ENCODE results near the gene PFDN2.

Gene PFDN2

DNA sequence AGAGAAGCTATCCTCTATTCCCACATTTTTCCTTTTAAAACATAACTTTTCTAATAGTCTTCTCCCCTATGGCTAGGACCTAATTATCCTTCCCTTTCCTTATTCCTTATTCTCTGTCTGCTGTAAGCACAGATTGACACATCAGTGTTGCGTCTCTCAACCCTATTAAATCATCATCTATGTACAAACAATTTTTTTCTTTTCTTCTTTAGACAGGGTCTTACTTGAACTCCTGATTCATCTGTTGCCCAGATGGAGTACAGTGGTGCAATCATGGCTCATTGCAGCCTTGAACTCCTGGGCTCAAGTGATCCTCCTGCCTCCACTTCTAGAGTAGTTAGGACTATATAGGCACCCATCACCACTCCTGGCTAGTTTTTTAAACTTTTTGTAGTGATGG, 11.4 kb downstream of the PFDN2 start:
- no peak for DNase-seq (ENCODE audit: low read depth)
- TF ChIP-seq, protein P1, sequence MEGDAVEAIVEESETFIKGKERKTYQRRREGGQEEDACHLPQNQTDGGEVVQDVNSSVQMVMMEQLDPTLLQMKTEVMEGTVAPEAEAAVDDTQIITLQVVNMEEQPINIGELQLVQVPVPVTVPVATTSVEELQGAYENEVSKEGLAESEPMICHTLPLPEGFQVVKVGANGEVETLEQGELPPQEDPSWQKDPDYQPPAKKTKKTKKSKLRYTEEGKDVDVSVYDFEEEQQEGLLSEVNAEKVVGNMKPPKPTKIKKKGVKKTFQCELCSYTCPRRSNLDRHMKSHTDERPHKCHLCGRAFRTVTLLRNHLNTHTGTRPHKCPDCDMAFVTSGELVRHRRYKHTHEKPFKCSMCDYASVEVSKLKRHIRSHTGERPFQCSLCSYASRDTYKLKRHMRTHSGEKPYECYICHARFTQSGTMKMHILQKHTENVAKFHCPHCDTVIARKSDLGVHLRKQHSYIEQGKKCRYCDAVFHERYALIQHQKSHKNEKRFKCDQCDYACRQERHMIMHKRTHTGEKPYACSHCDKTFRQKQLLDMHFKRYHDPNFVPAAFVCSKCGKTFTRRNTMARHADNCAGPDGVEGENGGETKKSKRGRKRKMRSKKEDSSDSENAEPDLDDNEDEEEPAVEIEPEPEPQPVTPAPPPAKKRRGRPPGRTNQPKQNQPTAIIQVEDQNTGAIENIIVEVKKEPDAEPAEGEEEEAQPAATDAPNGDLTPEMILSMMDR (conservative IDR thresholded peaks at IDR 0.05; ENCODE audit: low read length): no peak
- H3K4me3 ChIP-seq (ENCODE audit: low read length): no peak overlapping the region

DNA sequence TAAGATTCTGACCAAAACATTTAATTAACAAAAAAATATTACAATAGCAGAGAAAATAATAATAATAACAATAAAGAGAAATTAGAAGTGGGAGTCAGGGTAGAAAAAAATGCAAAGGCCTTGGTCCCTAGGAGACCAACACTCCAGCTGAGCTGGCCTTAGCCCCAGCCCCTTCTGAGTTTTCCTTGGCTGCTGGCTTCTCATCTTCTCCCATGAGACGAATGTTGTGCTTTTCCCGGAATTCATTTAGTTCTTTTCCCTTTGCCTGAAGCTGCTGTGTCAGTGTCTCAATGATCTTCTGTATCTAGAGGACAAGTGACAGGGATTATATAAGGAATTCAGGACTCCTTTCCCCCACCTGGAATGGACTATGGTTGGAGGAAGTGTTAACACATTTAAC, 17.3 kb downstream of the PFDN2 start:
- H3K4me3 ChIP-seq (ENCODE audit: low read length): no peak overlapping the region
- TF ChIP-seq, protein P1 (conservative IDR thresholded peaks at IDR 0.05; ENCODE audit: low read length): no peak
- no peak for DNase-seq (ENCODE audit: low read depth)

DNA sequence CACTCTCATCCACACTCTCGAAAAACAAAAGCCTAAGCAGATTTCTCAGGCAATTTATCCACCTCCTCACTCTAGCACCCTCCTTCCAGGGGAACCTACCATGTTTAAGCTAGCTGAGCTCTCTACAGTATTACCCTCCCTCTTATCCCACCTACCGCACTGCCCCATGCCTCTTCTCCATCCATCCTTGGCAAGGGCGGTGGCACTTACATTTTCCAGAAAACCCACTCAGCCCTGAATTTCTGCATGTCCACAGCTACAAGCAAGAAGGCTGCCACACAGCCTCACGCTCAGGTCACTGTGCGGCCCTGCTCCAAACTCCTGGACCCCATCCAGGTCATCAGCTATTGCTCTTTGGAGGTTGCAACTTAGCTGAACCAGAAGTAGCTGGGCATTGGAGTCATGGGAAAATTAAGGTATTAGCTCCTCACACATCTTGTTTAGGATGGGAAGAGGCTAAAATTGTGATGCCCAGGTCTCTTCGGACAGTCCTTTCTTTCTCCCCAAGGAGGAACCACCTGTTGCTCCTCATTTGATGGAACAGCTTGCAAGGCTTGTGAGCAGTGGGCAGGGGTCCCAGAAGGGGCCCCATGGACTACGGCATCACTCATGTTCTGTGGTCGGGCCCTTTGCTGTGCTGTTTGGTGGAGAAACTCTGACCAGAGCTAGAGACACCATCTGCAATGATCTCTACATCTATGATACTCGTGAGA, 18.6 kb downstream of the PFDN2 start:
- no peak for DNase-seq (ENCODE audit: low read depth)
- no peak overlapping the region for H3K4me3 ChIP-seq (ENCODE audit: low read length)
- TF ChIP-seq, protein P1 (conservative IDR thresholded peaks at IDR 0.05; ENCODE audit: low read length): no peak

DNA sequence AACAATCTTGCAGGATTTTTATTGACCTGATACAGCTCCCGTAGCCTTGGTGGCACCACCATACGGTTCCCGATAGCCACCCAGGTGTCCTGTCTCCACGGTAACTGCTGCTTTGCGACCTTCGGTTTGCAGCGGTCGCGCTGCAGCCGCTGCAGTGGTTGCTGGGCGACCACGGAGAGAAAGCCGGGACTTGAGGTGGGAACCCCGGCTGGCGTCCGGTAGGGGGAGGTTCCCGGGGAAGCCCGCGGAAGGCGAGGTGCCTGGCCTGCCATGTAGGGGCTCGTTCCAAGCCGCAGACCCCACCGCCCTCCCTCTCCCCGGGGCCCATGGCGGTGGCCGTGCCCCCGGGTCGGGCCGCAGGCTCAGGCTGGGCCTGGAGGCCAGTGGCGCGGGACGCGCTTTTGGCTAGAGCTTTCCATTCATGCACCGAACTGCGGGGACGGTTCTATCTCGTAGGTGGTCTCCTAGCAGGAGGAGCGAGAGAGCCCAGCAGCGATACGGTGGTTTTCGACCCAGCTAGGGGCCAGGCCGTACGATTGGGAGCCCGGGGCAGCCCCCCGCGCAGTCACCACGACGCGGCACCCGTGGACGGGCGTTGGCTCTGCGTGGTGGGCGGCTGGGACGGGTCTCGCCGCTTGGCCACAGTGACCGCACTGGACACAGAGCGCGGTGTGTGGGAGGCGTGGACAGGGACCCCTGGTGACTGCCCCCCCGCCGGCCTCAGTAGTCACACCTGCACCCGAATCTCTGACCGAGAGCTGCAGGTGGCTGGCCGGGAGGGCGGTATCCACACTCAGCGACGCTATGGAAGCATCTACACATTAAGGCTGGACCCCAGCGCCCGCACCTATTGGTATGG, 19.4 kb downstream of the PFDN2 start, which contains the start of gene KLHDC9:
TSS of gene KLHDC9 (plus strand) at position 152 of the 859 bp plus-strand sequence. CDS start at position 327, 175 bp downstream.
- TF ChIP-seq, protein P1 (conservative IDR thresholded peaks at IDR 0.05; ENCODE audit: low read length): no peak
- H3K4me3 ChIP-seq (ENCODE audit: low read length): peak within 1 kb of the TSS; percentile 68
- DNase-seq (ENCODE audit: low read depth): peak; percentile 71

DNA sequence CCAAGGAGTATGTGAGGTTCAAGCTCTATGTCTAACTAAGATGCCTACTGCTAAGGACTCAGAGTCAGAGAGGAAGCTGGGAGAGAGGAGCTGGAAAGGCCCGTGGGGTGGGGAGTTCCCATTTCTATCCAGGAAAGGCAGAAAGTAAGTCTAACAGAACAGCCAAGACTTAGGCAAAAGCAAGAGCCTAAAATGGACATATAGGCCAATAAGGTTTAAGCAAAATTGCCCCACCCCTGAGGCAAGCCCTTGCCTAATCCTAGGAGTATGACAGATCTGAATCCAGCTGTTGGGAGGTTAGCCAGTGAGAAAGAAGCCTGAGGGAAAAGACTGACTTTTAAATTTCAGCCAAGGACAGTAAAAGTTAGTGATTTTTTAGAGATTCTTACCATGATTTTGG, 21.3 kb downstream of the PFDN2 start:
- TF ChIP-seq, protein P1 (conservative IDR thresholded peaks at IDR 0.05; ENCODE audit: low read length): no peak
- no peak overlapping the region for H3K4me3 ChIP-seq (ENCODE audit: low read length)
- peak; percentile 84 for DNase-seq (ENCODE audit: low read depth)

DNA sequence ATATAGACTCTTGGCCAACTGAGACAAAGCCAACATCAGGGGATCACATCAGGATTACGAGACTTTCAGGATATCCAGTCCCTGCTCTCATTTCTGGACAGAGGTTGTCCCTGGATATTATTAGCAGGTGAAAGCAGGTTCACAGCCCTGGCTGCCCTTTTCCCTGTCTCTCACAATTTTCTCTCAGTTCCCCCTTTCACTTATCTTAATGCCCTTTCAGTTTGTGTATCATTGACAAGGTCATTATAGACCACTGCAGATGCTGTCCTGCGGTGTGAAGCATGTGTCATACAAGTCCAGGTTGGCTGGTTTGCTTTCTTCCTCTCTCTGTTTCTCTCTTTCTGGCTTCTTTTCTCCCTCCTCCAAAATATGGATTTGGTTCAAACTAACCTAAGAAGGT, 21.8 kb downstream of the PFDN2 start:
- no peak for DNase-seq (ENCODE audit: low read depth)
- TF ChIP-seq, protein P1 (conservative IDR thresholded peaks at IDR 0.05; ENCODE audit: low read length): no peak
- no peak overlapping the region for H3K4me3 ChIP-seq (ENCODE audit: low read length)

Data from AG10803 (cell line).